ENCODE data around the gene CLNK. TPM values are rescaled to one million over a fixed set of nuclear protein-coding genes. Genes with fewer than 3 reads are reported as not detected.

The CLNK gene
- polyA plus RNA-seq, 3 donors, result not detected

DNA sequence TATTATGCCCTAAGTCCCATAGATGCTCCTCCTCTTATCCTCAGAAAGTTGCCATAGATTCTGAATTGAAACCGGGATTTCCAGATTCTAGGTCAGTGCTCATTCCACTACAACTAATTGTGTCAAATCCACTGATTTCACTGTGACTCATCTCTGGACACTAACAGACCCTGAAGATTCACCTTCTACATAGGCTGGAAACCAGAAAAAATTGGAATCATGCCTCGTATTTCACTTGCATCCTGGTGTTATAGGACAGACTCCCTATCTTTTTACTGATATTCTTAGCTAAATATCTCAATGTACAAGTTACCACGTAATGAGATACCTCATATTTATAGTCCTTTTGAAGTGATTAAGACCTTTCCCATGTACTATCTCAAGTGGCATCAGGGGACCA is 36.7 kb downstream of the CLNK start:
- H3K27me3 Mint-ChIP-seq (ENCODE audit: low read depth in 3 of 3), result no peaks in the 10 kb centered on the region
- no peak for DNase-seq
- intact Hi-C loops (cut with micrococcal nuclease), result no loop called here
- Histone ChIP-seq H3K4me2 (replicated peaks; ENCODE audit: extremely low read depth, low read length, poor library complexity, severe bottlenecking) (no peak overlapping the region), H3K4me1 (ENCODE audit: control insufficient read depth in 1 of 2, insufficient read depth in 2 of 2, low read length in 2 of 2) (no peaks in the 10 kb centered on the region), H3K79me2 (ENCODE audit: insufficient read depth, low read length) (no peaks in the 10 kb centered on the region), H2AFZ (ENCODE audit: insufficient read depth, low read depth, low read length, poor library complexity, severe bottlenecking) (no peak overlapping the region), H3K27ac (ENCODE audit: low read depth in 1 of 2, low read length in 2 of 2) (no peak overlapping the region), H3K9ac (ENCODE audit: insufficient read depth, low read length, poor library complexity, severe bottlenecking) (no peak overlapping the region), H3K4me3 (replicated peaks in 1 of 3; ENCODE audit: low read depth in 2 of 3, low read length in 3 of 3) (no peak overlapping the region), H4K20me1 (ENCODE audit: insufficient read depth, low read length) (no peaks in the 10 kb centered on the region), H3K27me3 (ENCODE audit: control insufficient read depth in 2 of 2, insufficient read depth in 2 of 2, low read length in 2 of 2) (no peaks in the 10 kb centered on the region), H3K36me3 (replicated peaks in 1 of 2; ENCODE audit: control insufficient read depth in 1 of 2, insufficient read depth in 2 of 2, low read length in 2 of 2) (no peaks in the 10 kb centered on the region), H3K9me3 (replicated peaks in 1 of 2; ENCODE audit: control insufficient read depth in 1 of 2, insufficient read depth in 1 of 2, low read length in 2 of 2) (no peaks in the 10 kb centered on the region)
- no peak overlapping the region for H3K27ac Mint-ChIP-seq
- TF ChIP-seq, protein P1, sequence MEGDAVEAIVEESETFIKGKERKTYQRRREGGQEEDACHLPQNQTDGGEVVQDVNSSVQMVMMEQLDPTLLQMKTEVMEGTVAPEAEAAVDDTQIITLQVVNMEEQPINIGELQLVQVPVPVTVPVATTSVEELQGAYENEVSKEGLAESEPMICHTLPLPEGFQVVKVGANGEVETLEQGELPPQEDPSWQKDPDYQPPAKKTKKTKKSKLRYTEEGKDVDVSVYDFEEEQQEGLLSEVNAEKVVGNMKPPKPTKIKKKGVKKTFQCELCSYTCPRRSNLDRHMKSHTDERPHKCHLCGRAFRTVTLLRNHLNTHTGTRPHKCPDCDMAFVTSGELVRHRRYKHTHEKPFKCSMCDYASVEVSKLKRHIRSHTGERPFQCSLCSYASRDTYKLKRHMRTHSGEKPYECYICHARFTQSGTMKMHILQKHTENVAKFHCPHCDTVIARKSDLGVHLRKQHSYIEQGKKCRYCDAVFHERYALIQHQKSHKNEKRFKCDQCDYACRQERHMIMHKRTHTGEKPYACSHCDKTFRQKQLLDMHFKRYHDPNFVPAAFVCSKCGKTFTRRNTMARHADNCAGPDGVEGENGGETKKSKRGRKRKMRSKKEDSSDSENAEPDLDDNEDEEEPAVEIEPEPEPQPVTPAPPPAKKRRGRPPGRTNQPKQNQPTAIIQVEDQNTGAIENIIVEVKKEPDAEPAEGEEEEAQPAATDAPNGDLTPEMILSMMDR (IDR thresholded peaks at IDR 0.05), result no peak
- WGBS (ENCODE audit: insufficient coverage), result 100% methylated on average over 1 of the region's 3 CpGs
- H3K4me1 Mint-ChIP-seq, result no peaks in the 10 kb centered on the region
- no peaks in the 10 kb centered on the region for H3K36me3 Mint-ChIP-seq
- H3K9me3 Mint-ChIP-seq, result peaks cover 0 to 11% (median 0%) of the 10 kb centered on the region in 7 donors
- H3K4me3 Mint-ChIP-seq, result no peak overlapping the region

DNA sequence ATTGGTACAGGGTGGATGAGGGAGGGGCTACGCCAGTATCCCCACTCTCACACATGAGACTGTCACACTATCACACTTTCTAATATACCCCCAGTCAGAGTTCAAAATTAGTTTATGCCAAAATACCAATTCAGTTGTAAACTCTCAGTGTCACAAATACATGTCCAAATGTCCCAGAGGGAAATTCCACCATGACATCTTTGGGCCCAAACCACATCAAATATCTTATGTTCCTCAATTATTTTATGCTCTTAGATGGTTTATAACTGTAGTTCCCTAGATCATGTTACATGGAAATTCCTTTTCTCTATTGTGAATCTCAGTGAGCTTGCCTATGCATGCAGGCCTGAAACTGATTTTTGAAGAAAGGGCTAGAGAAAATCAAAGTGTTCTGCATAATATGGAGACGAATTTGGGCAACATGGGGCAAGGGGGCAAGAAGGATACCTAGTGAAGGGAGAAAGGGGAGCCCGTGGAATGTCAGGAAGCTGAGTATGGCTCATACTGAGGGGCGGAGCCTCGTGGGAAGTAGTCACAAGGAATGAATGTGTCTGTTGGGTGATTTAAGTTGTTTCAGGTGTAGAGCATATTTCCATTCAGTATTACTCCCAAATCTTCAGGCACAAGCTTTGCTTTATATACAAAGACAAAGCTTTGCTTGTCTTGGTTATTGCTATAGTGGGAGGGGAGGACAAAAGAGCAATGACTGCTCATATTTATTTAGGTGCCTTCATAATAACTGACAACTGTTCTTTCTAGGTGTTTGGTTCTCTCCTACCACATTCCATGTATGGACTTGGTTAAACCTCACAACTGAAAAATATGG is 40.8 kb downstream of the CLNK start:
- Histone ChIP-seq H4K20me1 (ENCODE audit: insufficient read depth, low read length) (no peaks in the 10 kb centered on the region), H3K27ac (ENCODE audit: low read depth in 1 of 2, low read length in 2 of 2) (no peak overlapping the region), H3K36me3 (replicated peaks in 1 of 2; ENCODE audit: control insufficient read depth in 1 of 2, insufficient read depth in 2 of 2, low read length in 2 of 2) (no peaks in the 10 kb centered on the region), H3K9ac (ENCODE audit: insufficient read depth, low read length, poor library complexity, severe bottlenecking) (no peak overlapping the region), H2AFZ (ENCODE audit: insufficient read depth, low read depth, low read length, poor library complexity, severe bottlenecking) (no peak overlapping the region), H3K27me3 (ENCODE audit: control insufficient read depth in 2 of 2, insufficient read depth in 2 of 2, low read length in 2 of 2) (no peaks in the 10 kb centered on the region), H3K9me3 (replicated peaks in 1 of 2; ENCODE audit: control insufficient read depth in 1 of 2, insufficient read depth in 1 of 2, low read length in 2 of 2) (no peaks in the 10 kb centered on the region), H3K4me2 (replicated peaks; ENCODE audit: extremely low read depth, low read length, poor library complexity, severe bottlenecking) (no peak overlapping the region), H3K4me3 (replicated peaks in 1 of 3; ENCODE audit: low read depth in 2 of 3, low read length in 3 of 3) (no peak overlapping the region), H3K79me2 (ENCODE audit: insufficient read depth, low read length) (no peaks in the 10 kb centered on the region), H3K4me1 (ENCODE audit: control insufficient read depth in 1 of 2, insufficient read depth in 2 of 2, low read length in 2 of 2) (peaks cover 28 to 29% of the 10 kb centered on the region in 2 donors)
- Mint-ChIP-seq H3K4me3 (no peak overlapping the region), H3K9me3 (peaks cover 0 to 8% (median 2%) of the 10 kb centered on the region in 7 donors), H3K27me3 (ENCODE audit: low read depth in 3 of 3) (no peaks in the 10 kb centered on the region), H3K4me1 (peaks cover 27% of the 10 kb centered on the region), H3K27ac (no peak overlapping the region), H3K36me3 (no peaks in the 10 kb centered on the region)
- 90% methylated on average over 2 of the region's 5 CpGs for WGBS (ENCODE audit: insufficient coverage)
- TF ChIP-seq, protein P1 (IDR thresholded peaks at IDR 0.05), result no peak
- intact Hi-C loops (cut with micrococcal nuclease), result no loop called here
- DNase-seq, result peak in 1 of 3 donors; percentile 21
